A549 (cell line): ENCODE measurements around the gene STRADA. TPM values are rescaled to one million over a fixed set of nuclear protein-coding genes. Genes with fewer than 3 reads are reported as not detected.

Source experiments
- ATAC-seq, 2 experiments: fragments of 200-7000 bp in 1 of 2; fragments of >200 bp in 1 of 2; cut with Nextera tagmentation in 1 of 2; cut with Tn5 transposase in 1 of 2; 3 replicates each; pipeline versions ENCODE4 v1.8.0 to v1.9.1; 2018 to 2020; ENCODE audit warnings: mild to moderate bottlenecking in 1 of 2, moderate library complexity in 1 of 2
- CTCF ChIA-PET: fragments of 300-600 bp; sonication (Branson Sonifier 250); formaldehyde crosslinking; extraction: SDS; loops from one replicate; lab custom pipeline; 2021; ENCODE audit warnings: antibody characterized with exemption, inconsistent platforms; lab: Yijun Ruan, JAX
- POLR2A ChIA-PET: fragments of 350-600 bp; formaldehyde crosslinking; extraction: SDS; loops from one replicate; lab custom pipeline; 2021; ENCODE audit warnings: antibody characterized with exemption, inconsistent platforms; lab: Yijun Ruan, JAX
- DNase-seq, 2 experiments: peaks; one replicate each; pipeline versions ENCODE4 v3.0.0 to v3.0.0-alpha.2; 2011 to 2016; ENCODE audit warnings: low read depth in 1 of 2, low spot score in 1 of 2
- FAIRE-seq: peaks from 2 replicates; lab custom pipeline; 2011; peaks lifted over from hg19 to GRCh38; lab: Jason Lieb, UNC
- H3K27ac ChIP-seq, 2 experiments: fragments of >200 bp; sonication (Bioruptor Twin); formaldehyde crosslinking; 3 replicates each; pipeline ENCODE4 v1.5.1; 2016 to 2017
- H3K4me1 ChIP-seq: fragments of >200 bp; sonication (Bioruptor Twin); formaldehyde crosslinking; 3 replicates; pipeline ENCODE4 v1.6.1; 2016
- H3K4me2 ChIP-seq: fragments of >200 bp; sonication (Bioruptor Twin); formaldehyde crosslinking; 3 replicates; pipeline ENCODE4 v1.6.1; 2016
- H3K4me3 ChIP-seq: fragments of >200 bp; sonication (Bioruptor Twin); formaldehyde crosslinking; 3 replicates; pipeline ENCODE4 v1.5.1; 2016
- H3K9me3 ChIP-seq: fragments of >200 bp; sonication (Bioruptor Twin); formaldehyde crosslinking; 3 replicates; pipeline ENCODE4 v1.6.1; 2016
- BHLHE40 ChIP-seq: IDR thresholded peaks from 2 replicates; pipeline ENCODE4 v1.6.1; 2012; ENCODE audit warnings: low read depth, low read length, inconsistent platforms
- CEBPB ChIP-seq, 2 experiments: fragments of >200 bp in 1 of 2; sonication (Bioruptor Twin) in 1 of 2; formaldehyde crosslinking in 1 of 2; IDR thresholded peaks; 2 replicates each; pipeline ENCODE4 v1.6.1; 2012 to 2016
- CHD4 ChIP-seq: fragments of 200-600 bp; sonication (generic); IDR thresholded peaks from 2 replicates; pipeline ENCODE4 v1.6.1; 2016; ENCODE audit warnings: antibody characterized with exemption, mild to moderate bottlenecking, borderline replicate concordance
- CTCF ChIP-seq: fragments of >200 bp; sonication (Bioruptor Twin); formaldehyde crosslinking; IDR thresholded peaks from 3 replicates; pipeline ENCODE4 v1.5.1; 2016
- ELK1 ChIP-seq: fragments of 150-350 bp; IDR thresholded peaks from 2 replicates; pipeline ENCODE4 v1.6.1; 2014; ENCODE audit warnings: low read depth, mild to moderate bottlenecking, low read length
- EP300 ChIP-seq, 2 experiments: fragments of >200 bp; sonication (Bioruptor Twin); formaldehyde crosslinking; IDR thresholded peaks; 2 replicates in 1 of 2; 3 replicates in 1 of 2; pipeline ENCODE4 v1.6.1; 2016 to 2017
- ESRRA ChIP-seq: fragments of 150-350 bp; IDR thresholded peaks from 2 replicates; pipeline ENCODE4 v1.6.1; 2014; ENCODE audit warnings: mild to moderate bottlenecking, low read length, borderline replicate concordance
- FOSB ChIP-seq: fragments of 250-450 bp; sonication (Bioruptor Pico); IDR thresholded peaks from 2 replicates; pipeline ENCODE4 v1.5.0; 2020; ENCODE audit warnings: mild to moderate bottlenecking, moderate library complexity
- FOXS1 ChIP-seq: fragments of 250-450 bp; sonication (Bioruptor Pico); IDR thresholded peaks from 2 replicates; pipeline ENCODE4 v1.5.0; 2020; ENCODE audit warnings: mild to moderate bottlenecking, moderate library complexity
- GATA3 ChIP-seq: IDR thresholded peaks from 2 replicates; pipeline ENCODE4 v1.6.1; 2012; ENCODE audit warnings: borderline replicate concordance
- HDAC2 ChIP-seq: fragments of 200-600 bp; sonication (generic); IDR thresholded peaks from 2 replicates; pipeline ENCODE4 v1.6.1; 2016
- JUN ChIP-seq, 2 experiments: fragments of >200 bp; sonication (Bioruptor Twin); formaldehyde crosslinking; IDR thresholded peaks; 2 replicates in 1 of 2; 3 replicates in 1 of 2; pipeline ENCODE4 v1.6.1; 2016 to 2017
- KDM5A ChIP-seq: fragments of 200-600 bp; sonication (generic); IDR thresholded peaks from 2 replicates; pipeline ENCODE4 v1.6.1; 2016; ENCODE audit warnings: antibody characterized with exemption, mild to moderate bottlenecking
- NFE2L2 ChIP-seq: fragments of 150-350 bp; conservative IDR thresholded peaks from 2 replicates; pipeline ENCODE4 v1.6.1; 2014; ENCODE audit warnings: low read length
- NPAS2 ChIP-seq: fragments of 250-450 bp; sonication (Bioruptor Pico); IDR thresholded peaks from 2 replicates; pipeline ENCODE4 v1.8.0; 2022; ENCODE audit warnings: mild to moderate bottlenecking, moderate library complexity, borderline replicate concordance
- NR3C1 ChIP-seq: fragments of >200 bp; sonication (Bioruptor Twin); formaldehyde crosslinking; IDR thresholded peaks from 3 replicates; pipeline ENCODE4 v1.6.1; 2017
- PBX3 ChIP-seq: IDR thresholded peaks from 2 replicates; pipeline ENCODE4 v1.6.1; 2012
- RFX5 ChIP-seq: fragments of 450-650 bp; IDR thresholded peaks from 2 replicates; pipeline ENCODE4 v1.7.1; 2014; ENCODE audit warnings: antibody characterized with exemption, mild to moderate bottlenecking, moderate library complexity
- SMC3 ChIP-seq: fragments of >200 bp; sonication (Bioruptor Twin); formaldehyde crosslinking; IDR thresholded peaks from 3 replicates; pipeline ENCODE4 v1.6.1; 2018; ENCODE audit warnings: inconsistent platforms
- SREBF2 ChIP-seq: fragments of 450-650 bp; IDR thresholded peaks from 2 replicates; pipeline ENCODE4 v1.6.1; 2014; ENCODE audit warnings: mild to moderate bottlenecking, moderate library complexity
- TFCP2L1 ChIP-seq: fragments of 250-450 bp; sonication (Bioruptor Pico); IDR thresholded peaks from 2 replicates; pipeline ENCODE4 v1.5.0; 2021; ENCODE audit warnings: mild to moderate bottlenecking
- ZSCAN20 ChIP-seq: fragments of 250-450 bp; sonication (Bioruptor Pico); IDR thresholded peaks from 2 replicates; pipeline ENCODE4 v1.8.0; 2022; ENCODE audit warnings: mild to moderate bottlenecking, moderate library complexity
- WGBS: methylation state at CpG from one replicate; pipeline ENCODE4 v1.1.6; 2017; ENCODE audit errors: missing lambda C conversion rate; 5-methylcytosine and 5-hydroxymethylcytosine counted together
- polyA plus RNA-seq, 4 experiments: library from polyadenylated mRNA; depleted of rRNA in 3 of 4; stranded (reverse); fragments of >200 nt; fragmentation: RNase III in 1 of 4; extraction: RNeasy Plus Mini Kit Qiagen cat#74134 plus additional on column Dnase treatment in 1 of 4; gene quantifications; 2 replicates in 3 of 4; 3 replicates in 1 of 4; pipeline ENCODE4 v1.2.3, GENCODE V29; 2011 to 2017
- TF ChIP-seq, protein P1 (sequence below): fragments of 200-600 bp; sonication (generic); IDR thresholded peaks from 2 replicates; pipeline ENCODE4 v1.6.1; 2016; ENCODE audit warnings: antibody characterized with exemption, mild to moderate bottlenecking, moderate library complexity
- TF ChIP-seq, protein P2 (sequence below): fragments of 250-450 bp; sonication (Bioruptor Pico); IDR thresholded peaks from 2 replicates; pipeline ENCODE4 v1.5.0; 2021; ENCODE audit warnings: mild to moderate bottlenecking, moderate library complexity, borderline replicate concordance
- TF ChIP-seq, protein P3 (sequence below): fragments of 450-650 bp; IDR thresholded peaks from 2 replicates; pipeline ENCODE4 v1.6.1; 2014; ENCODE audit warnings: antibody characterized with exemption
- TF ChIP-seq, protein P4 (sequence below): IDR thresholded peaks from 2 replicates; pipeline ENCODE4 v1.6.1; 2012

The STRADA gene
- polyA plus RNA-seq, 2 of the 4 experiments (the other 2 are of a cell fraction) = 30.3 to 33.0 TPM

GRCh38 chr17:63659850-63660249 lies 81.7 kb downstream of the STRADA start:
- Histone ChIP-seq H3K27ac (no peak overlapping the region), H3K4me1 (no peaks in the 10 kb centered on the region), H3K4me2 (no peak overlapping the region), H3K9me3 (no peaks in the 10 kb centered on the region), H3K4me3 (no peak overlapping the region)
- POLR2A ChIA-PET = no interaction called here
- no peak for DNase-seq
- no peak for ATAC-seq
- TF ChIP-seq KDM5A (no peak), SREBF2 (no peak), CEBPB (IDR thresholded peaks at IDR 0.05) (no peak), JUN (IDR thresholded peaks at IDR 0.05) (no peak), EP300 (IDR thresholded peaks at IDR 0.05) (no peak), HDAC2 (no peak), NR3C1 (no peak), BHLHE40 (no peak), NFE2L2 (no peak), CTCF (no peak), ELK1 (no peak), NPAS2 (CRISPR knock-in tag) (no peak), PBX3 (no peak)
- TF ChIP-seq, protein P1, sequence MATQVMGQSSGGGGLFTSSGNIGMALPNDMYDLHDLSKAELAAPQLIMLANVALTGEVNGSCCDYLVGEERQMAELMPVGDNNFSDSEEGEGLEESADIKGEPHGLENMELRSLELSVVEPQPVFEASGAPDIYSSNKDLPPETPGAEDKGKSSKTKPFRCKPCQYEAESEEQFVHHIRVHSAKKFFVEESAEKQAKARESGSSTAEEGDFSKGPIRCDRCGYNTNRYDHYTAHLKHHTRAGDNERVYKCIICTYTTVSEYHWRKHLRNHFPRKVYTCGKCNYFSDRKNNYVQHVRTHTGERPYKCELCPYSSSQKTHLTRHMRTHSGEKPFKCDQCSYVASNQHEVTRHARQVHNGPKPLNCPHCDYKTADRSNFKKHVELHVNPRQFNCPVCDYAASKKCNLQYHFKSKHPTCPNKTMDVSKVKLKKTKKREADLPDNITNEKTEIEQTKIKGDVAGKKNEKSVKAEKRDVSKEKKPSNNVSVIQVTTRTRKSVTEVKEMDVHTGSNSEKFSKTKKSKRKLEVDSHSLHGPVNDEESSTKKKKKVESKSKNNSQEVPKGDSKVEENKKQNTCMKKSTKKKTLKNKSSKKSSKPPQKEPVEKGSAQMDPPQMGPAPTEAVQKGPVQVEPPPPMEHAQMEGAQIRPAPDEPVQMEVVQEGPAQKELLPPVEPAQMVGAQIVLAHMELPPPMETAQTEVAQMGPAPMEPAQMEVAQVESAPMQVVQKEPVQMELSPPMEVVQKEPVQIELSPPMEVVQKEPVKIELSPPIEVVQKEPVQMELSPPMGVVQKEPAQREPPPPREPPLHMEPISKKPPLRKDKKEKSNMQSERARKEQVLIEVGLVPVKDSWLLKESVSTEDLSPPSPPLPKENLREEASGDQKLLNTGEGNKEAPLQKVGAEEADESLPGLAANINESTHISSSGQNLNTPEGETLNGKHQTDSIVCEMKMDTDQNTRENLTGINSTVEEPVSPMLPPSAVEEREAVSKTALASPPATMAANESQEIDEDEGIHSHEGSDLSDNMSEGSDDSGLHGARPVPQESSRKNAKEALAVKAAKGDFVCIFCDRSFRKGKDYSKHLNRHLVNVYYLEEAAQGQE = no peak
- TF ChIP-seq, protein P2, sequence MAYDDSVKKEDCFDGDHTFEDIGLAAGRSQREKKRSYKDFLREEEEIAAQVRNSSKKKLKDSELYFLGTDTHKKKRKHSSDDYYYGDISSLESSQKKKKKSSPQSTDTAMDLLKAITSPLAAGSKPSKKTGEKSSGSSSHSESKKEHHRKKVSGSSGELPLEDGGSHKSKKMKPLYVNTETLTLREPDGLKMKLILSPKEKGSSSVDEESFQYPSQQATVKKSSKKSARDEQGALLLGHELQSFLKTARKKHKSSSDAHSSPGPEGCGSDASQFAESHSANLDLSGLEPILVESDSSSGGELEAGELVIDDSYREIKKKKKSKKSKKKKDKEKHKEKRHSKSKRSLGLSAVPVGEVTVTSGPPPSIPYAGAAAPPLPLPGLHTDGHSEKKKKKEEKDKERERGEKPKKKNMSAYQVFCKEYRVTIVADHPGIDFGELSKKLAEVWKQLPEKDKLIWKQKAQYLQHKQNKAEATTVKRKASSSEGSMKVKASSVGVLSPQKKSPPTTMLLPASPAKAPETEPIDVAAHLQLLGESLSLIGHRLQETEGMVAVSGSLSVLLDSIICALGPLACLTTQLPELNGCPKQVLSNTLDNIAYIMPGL (CRISPR knock-in tag) = no peak
- TF ChIP-seq, protein P3, sequence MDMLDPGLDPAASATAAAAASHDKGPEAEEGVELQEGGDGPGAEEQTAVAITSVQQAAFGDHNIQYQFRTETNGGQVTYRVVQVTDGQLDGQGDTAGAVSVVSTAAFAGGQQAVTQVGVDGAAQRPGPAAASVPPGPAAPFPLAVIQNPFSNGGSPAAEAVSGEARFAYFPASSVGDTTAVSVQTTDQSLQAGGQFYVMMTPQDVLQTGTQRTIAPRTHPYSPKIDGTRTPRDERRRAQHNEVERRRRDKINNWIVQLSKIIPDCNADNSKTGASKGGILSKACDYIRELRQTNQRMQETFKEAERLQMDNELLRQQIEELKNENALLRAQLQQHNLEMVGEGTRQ = no peak
- no peak for FAIRE-seq
- CTCF ChIA-PET = interaction anchor here (0.6 kb wide), 2 partner anchors 8 to 268 kb away, joined by 3 read pairs; no protein-coding TSS in a partner anchor
- 87% methylated on average over 3 of the region's 3 CpGs for WGBS

DNA sequence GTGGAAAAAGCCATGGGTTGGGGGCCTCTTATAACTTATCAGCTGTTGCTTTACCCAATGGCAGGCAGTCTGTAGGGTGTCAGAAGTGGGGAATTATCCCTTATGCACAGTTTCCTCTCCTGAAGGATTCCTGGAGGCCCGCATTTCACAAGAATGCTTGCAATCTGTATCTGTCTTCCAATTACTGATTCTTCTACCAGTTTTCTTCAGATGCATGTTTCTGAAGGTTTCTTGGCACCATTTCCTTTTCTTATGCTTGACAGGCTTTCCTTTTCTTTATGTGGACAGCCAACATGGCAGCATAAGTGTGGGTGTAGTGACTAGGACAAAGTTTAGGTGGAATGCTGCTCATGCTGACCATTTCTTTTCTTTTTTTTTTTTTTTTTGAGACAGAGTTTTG lies 83.2 kb downstream of the STRADA start:
- ChIA-PET CTCF (interaction anchor here (0.7 to 2.4 kb wide), 2 partner anchors 27 to 233 kb away, joined by 4 to 5 read pairs; no protein-coding TSS in a partner anchor), POLR2A (no interaction called here)
- 77% methylated on average over 1 of the region's 1 CpG for WGBS
- no peak overlapping the region for H3K4me2 ChIP-seq
- no peaks in the 10 kb centered on the region for H3K4me1 ChIP-seq
- no peak for ATAC-seq
- no peak for DNase-seq
- no peak for FAIRE-seq
- no peaks in the 10 kb centered on the region for H3K9me3 ChIP-seq
- no peak overlapping the region for H3K27ac ChIP-seq
- H3K4me3 ChIP-seq = no peak overlapping the region
- no peak for TF ChIP-seq HDAC2
- no peak for TF ChIP-seq TFCP2L1 (CRISPR knock-in tag)
- no peak for TF ChIP-seq CEBPB (IDR thresholded peaks at IDR 0.05)
- TF ChIP-seq, protein P2 (CRISPR knock-in tag) = no peak
- TF ChIP-seq, protein P4, sequence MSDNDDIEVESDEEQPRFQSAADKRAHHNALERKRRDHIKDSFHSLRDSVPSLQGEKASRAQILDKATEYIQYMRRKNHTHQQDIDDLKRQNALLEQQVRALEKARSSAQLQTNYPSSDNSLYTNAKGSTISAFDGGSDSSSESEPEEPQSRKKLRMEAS = no peak
- no peak for TF ChIP-seq SMC3
- TF ChIP-seq GATA3 = no peak
- no peak for TF ChIP-seq RFX5
- TF ChIP-seq FOSB (CRISPR knock-in tag) = no peak
- no peak for TF ChIP-seq ESRRA
- no peak for TF ChIP-seq FOXS1 (CRISPR knock-in tag)
- no peak for TF ChIP-seq CHD4
- no peak for TF ChIP-seq ZSCAN20
- TF ChIP-seq JUN (IDR thresholded peaks at IDR 0.05) = no peak
